ENCODE measurements around the gene AUNIP. TPM values are rescaled to one million over a fixed set of nuclear protein-coding genes. Genes with fewer than 3 reads are reported as not detected.

Gene AUNIP
- total RNA-seq, 1 experiment from 2014 or later: 16.1 TPM

DNA sequence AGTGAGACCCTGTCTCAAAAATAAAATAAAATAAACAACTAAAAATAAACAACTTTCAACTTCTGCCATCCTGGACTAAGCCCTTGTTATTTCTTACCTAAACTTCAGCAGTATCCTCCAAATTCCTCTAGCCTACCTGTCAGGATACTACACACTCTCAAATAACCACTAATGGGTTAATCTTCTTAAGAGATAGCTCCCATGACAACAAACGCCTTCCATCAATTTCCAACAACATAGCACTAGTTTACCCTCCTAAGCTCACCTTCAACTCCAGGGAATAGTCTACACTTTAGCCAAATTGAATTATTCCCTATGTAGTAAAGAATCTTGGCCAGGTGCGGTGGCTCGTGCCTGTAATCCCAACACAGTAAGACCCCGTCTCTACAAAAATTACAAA lies 11.3 kb downstream of the AUNIP start:
- H3K27me3 Mint-ChIP-seq (ENCODE audit: low read depth): no peaks in the 10 kb centered on the region
- TF ChIP-seq ZNF232 (CRISPR knock-in tag; IDR thresholded peaks at IDR 0.05) (no peak), KAT7 (CRISPR knock-in tag; IDR thresholded peaks at IDR 0.05; ENCODE audit: borderline replicate concordance) (no peak), TEAD1 (CRISPR knock-in tag; IDR thresholded peaks at IDR 0.05) (no peak), TEAD4 (CRISPR knock-in tag; IDR thresholded peaks at IDR 0.05) (no peak), ZNF396 (CRISPR knock-in tag; IDR thresholded peaks at IDR 0.05; ENCODE audit: borderline replicate concordance) (no peak), ETV6 (CRISPR knock-in tag; IDR thresholded peaks at IDR 0.05) (no peak), ZNF138 (CRISPR knock-in tag; conservative IDR thresholded peaks at IDR 0.05) (no peak), FOXK1 (CRISPR knock-in tag; IDR thresholded peaks at IDR 0.05) (no peak), RORB (CRISPR knock-in tag; IDR thresholded peaks at IDR 0.05) (no peak), ESRRA (CRISPR knock-in tag; IDR thresholded peaks at IDR 0.05; ENCODE audit: borderline replicate concordance) (no peak)
- TF ChIP-seq, protein P1, sequence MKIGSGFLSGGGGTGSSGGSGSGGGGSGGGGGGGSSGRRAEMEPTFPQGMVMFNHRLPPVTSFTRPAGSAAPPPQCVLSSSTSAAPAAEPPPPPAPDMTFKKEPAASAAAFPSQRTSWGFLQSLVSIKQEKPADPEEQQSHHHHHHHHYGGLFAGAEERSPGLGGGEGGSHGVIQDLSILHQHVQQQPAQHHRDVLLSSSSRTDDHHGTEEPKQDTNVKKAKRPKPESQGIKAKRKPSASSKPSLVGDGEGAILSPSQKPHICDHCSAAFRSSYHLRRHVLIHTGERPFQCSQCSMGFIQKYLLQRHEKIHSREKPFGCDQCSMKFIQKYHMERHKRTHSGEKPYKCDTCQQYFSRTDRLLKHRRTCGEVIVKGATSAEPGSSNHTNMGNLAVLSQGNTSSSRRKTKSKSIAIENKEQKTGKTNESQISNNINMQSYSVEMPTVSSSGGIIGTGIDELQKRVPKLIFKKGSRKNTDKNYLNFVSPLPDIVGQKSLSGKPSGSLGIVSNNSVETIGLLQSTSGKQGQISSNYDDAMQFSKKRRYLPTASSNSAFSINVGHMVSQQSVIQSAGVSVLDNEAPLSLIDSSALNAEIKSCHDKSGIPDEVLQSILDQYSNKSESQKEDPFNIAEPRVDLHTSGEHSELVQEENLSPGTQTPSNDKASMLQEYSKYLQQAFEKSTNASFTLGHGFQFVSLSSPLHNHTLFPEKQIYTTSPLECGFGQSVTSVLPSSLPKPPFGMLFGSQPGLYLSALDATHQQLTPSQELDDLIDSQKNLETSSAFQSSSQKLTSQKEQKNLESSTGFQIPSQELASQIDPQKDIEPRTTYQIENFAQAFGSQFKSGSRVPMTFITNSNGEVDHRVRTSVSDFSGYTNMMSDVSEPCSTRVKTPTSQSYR (CRISPR knock-in tag; IDR thresholded peaks at IDR 0.05): no peak
- TF ChIP-seq, protein P2, sequence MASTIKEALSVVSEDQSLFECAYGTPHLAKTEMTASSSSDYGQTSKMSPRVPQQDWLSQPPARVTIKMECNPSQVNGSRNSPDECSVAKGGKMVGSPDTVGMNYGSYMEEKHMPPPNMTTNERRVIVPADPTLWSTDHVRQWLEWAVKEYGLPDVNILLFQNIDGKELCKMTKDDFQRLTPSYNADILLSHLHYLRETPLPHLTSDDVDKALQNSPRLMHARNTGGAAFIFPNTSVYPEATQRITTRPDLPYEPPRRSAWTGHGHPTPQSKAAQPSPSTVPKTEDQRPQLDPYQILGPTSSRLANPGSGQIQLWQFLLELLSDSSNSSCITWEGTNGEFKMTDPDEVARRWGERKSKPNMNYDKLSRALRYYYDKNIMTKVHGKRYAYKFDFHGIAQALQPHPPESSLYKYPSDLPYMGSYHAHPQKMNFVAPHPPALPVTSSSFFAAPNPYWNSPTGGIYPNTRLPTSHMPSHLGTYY (CRISPR knock-in tag; IDR thresholded peaks at IDR 0.05): no peak
- TF ChIP-seq, protein P3, sequence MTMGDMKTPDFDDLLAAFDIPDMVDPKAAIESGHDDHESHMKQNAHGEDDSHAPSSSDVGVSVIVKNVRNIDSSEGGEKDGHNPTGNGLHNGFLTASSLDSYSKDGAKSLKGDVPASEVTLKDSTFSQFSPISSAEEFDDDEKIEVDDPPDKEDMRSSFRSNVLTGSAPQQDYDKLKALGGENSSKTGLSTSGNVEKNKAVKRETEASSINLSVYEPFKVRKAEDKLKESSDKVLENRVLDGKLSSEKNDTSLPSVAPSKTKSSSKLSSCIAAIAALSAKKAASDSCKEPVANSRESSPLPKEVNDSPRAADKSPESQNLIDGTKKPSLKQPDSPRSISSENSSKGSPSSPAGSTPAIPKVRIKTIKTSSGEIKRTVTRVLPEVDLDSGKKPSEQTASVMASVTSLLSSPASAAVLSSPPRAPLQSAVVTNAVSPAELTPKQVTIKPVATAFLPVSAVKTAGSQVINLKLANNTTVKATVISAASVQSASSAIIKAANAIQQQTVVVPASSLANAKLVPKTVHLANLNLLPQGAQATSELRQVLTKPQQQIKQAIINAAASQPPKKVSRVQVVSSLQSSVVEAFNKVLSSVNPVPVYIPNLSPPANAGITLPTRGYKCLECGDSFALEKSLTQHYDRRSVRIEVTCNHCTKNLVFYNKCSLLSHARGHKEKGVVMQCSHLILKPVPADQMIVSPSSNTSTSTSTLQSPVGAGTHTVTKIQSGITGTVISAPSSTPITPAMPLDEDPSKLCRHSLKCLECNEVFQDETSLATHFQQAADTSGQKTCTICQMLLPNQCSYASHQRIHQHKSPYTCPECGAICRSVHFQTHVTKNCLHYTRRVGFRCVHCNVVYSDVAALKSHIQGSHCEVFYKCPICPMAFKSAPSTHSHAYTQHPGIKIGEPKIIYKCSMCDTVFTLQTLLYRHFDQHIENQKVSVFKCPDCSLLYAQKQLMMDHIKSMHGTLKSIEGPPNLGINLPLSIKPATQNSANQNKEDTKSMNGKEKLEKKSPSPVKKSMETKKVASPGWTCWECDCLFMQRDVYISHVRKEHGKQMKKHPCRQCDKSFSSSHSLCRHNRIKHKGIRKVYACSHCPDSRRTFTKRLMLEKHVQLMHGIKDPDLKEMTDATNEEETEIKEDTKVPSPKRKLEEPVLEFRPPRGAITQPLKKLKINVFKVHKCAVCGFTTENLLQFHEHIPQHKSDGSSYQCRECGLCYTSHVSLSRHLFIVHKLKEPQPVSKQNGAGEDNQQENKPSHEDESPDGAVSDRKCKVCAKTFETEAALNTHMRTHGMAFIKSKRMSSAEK (CRISPR knock-in tag; IDR thresholded peaks at IDR 0.05; ENCODE audit: borderline replicate concordance): no peak
- TF ChIP-seq, protein P4, sequence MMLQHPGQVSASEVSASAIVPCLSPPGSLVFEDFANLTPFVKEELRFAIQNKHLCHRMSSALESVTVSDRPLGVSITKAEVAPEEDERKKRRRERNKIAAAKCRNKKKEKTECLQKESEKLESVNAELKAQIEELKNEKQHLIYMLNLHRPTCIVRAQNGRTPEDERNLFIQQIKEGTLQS (CRISPR knock-in tag; conservative IDR thresholded peaks at IDR 0.05): no peak
- TF ChIP-seq, protein P5, sequence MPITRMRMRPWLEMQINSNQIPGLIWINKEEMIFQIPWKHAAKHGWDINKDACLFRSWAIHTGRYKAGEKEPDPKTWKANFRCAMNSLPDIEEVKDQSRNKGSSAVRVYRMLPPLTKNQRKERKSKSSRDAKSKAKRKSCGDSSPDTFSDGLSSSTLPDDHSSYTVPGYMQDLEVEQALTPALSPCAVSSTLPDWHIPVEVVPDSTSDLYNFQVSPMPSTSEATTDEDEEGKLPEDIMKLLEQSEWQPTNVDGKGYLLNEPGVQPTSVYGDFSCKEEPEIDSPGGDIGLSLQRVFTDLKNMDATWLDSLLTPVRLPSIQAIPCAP (CRISPR knock-in tag; IDR thresholded peaks at IDR 0.05): no peak
- TF ChIP-seq, protein P6, sequence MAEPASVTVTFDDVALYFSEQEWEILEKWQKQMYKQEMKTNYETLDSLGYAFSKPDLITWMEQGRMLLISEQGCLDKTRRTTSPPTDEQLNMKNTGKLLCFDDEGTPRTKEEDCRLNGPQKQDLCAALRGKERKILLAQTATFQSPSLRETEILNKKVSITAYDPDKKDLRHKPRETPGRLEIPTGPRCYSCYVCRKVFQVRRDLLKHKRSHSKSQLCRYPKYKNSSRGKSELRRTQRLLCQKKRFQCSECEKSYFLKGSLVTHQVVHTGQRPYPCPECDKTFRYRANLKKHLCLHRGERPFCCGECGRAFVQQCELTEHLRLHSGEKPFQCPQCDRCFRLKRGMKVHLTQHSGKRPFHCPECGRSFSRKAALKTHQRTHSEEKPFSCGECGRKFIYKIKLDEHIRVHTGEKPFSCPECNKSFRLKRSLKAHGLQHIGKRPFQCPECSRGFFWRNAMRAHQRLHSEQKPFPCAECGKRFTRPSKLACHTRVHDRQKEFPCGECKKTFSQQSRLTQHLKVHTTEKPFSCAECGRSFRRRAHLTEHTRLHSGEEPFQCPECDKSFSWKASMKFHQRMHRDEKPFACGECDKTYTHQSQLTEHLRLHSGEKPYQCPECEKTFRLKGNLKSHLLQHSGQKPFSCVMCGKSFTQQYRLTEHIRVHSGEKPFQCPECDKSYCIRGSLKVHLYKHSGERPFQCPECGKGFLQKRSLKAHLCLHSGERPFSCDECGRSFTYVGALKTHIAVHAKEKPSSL (CRISPR knock-in tag; conservative IDR thresholded peaks at IDR 0.05): no peak
- TF ChIP-seq, protein P7, sequence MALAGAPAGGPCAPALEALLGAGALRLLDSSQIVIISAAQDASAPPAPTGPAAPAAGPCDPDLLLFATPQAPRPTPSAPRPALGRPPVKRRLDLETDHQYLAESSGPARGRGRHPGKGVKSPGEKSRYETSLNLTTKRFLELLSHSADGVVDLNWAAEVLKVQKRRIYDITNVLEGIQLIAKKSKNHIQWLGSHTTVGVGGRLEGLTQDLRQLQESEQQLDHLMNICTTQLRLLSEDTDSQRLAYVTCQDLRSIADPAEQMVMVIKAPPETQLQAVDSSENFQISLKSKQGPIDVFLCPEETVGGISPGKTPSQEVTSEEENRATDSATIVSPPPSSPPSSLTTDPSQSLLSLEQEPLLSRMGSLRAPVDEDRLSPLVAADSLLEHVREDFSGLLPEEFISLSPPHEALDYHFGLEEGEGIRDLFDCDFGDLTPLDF (CRISPR knock-in tag; IDR thresholded peaks at IDR 0.05): no peak
- TF ChIP-seq, protein P8, sequence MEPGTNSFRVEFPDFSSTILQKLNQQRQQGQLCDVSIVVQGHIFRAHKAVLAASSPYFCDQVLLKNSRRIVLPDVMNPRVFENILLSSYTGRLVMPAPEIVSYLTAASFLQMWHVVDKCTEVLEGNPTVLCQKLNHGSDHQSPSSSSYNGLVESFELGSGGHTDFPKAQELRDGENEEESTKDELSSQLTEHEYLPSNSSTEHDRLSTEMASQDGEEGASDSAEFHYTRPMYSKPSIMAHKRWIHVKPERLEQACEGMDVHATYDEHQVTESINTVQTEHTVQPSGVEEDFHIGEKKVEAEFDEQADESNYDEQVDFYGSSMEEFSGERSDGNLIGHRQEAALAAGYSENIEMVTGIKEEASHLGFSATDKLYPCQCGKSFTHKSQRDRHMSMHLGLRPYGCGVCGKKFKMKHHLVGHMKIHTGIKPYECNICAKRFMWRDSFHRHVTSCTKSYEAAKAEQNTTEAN (CRISPR knock-in tag; IDR thresholded peaks at IDR 0.05): no peak
- TF ChIP-seq, protein P9, sequence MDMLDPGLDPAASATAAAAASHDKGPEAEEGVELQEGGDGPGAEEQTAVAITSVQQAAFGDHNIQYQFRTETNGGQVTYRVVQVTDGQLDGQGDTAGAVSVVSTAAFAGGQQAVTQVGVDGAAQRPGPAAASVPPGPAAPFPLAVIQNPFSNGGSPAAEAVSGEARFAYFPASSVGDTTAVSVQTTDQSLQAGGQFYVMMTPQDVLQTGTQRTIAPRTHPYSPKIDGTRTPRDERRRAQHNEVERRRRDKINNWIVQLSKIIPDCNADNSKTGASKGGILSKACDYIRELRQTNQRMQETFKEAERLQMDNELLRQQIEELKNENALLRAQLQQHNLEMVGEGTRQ (CRISPR knock-in tag; IDR thresholded peaks at IDR 0.05): no peak
- CTCF ChIA-PET: interaction anchor here (0.7 to 2.6 kb wide), 5 partner anchors 11 to 48 kb away, joined by 3 to 8 read pairs (median 4); partner anchors contain the start of gene PAQR7
- POLR2A ChIA-PET: interaction anchor here (0.7 to 1.2 kb wide), 2 partner anchors 19 to 48 kb away, joined by 4 to 7 read pairs; no protein-coding TSS in a partner anchor
- no peaks in the 10 kb centered on the region for H3K36me3 Mint-ChIP-seq
- peaks cover 4% of the 10 kb centered on the region; the same call in 1 of the 2 replicates for H3K4me1 Mint-ChIP-seq
- DNase-seq (ENCODE audit: low spot score) (no peak), ATAC-seq (no peak)
- 0 out of 2 replicates have a peak overlapping the region, but pooled peaks have one; percentile 19 for H3K27ac Mint-ChIP-seq
- no peak overlapping the region for H3K4me3 Mint-ChIP-seq
- no peaks in the 10 kb centered on the region for H3K9me3 Mint-ChIP-seq

All from WTC11 (cell line).